ENCODE results near the gene MEIS1.

GRCh38 chr2:66460031-66460430 lies 25.1 kb downstream of the MEIS1 start:
- no peak for TF ChIP-seq CTCF (conservative IDR thresholded peaks at IDR 0.05 in 1 of 2, IDR thresholded peaks at IDR 0.05 in 1 of 2; ENCODE audit: low read depth in 1 of 2, low read length in 2 of 2)
- TF ChIP-seq EZH2 (IDR thresholded peaks at IDR 0.05; ENCODE audit: low read length, missing control alignments) = no peak
